ENCODE results near the gene CCDC116. TPM values are rescaled to one million over a fixed set of nuclear protein-coding genes. Genes with fewer than 3 reads are reported as not detected.

Gene CCDC116
- total and polyA plus RNA-seq, 7 donors, result 0.07 to 0.32 (median 0.17) TPM

GRCh38 chr22:21599053-21599893, 33.3 kb upstream of the CCDC116 start:
- Histone ChIP-seq H3K36me3 (ENCODE audit: insufficient read depth in 1 of 2, low read depth in 1 of 2) (peaks cover under 1 to 21% of the 10 kb centered on the region in 2 donors), H3K27me3 (ENCODE audit: insufficient read depth in 3 of 3, low read length in 2 of 3) (no peaks in the 10 kb centered on the region), H3K27ac (no peak overlapping the region), H3K4me1 (peaks cover 7% of the 10 kb centered on the region), H3K9me3 (no peaks in the 10 kb centered on the region), H3K4me3 (no peak overlapping the region)
- intact Hi-C loops (cut with DNase I), result no loop called here
- DNase-seq, result no peak
- TF ChIP-seq CTCF (IDR thresholded peaks at IDR 0.05), result no peak
- no peak for ATAC-seq
- 87 to 90% (median 89%) methylated on average over 6 of the region's 6 CpGs for WGBS, 3 donors

- Histone ChIP-seq H3K27me3 (ENCODE audit: insufficient read depth in 3 of 3, low read length in 2 of 3) (no peaks in the 10 kb centered on the region), H3K4me3 (no peak overlapping the region), H3K27ac (no peak overlapping the region), H3K4me1 (peaks cover 11% of the 10 kb centered on the region), H3K9me3 (no peaks in the 10 kb centered on the region), H3K36me3 (ENCODE audit: insufficient read depth in 1 of 2, low read depth in 1 of 2) (no peaks in the 10 kb centered on the region)
- TF ChIP-seq CTCF (IDR thresholded peaks at IDR 0.05), result no peak
- no peak for ATAC-seq
- DNase-seq, result no peak
- WGBS, 3 donors, result 92 to 96% (median 96%) methylated on average over 6 of the region's 6 CpGs
- intact Hi-C loops (cut with DNase I), result no loop called here
Observed at GRCh38 chr22:21602579-21602978, 30.0 kb upstream of the CCDC116 start.

- DNase-seq, result no peak
- 86 to 92% (median 87%) methylated on average over 9 of the region's 9 CpGs for WGBS, 3 donors
- intact Hi-C loops (cut with DNase I), result no loop called here
Observed at GRCh38 chr22:21603973-21604372, 28.6 kb upstream of the CCDC116 start.

GRCh38 chr22:21605887-21606564, 26.5 kb upstream of the CCDC116 start:
- Histone ChIP-seq H3K27me3 (ENCODE audit: insufficient read depth in 3 of 3, low read length in 2 of 3) (no peaks in the 10 kb centered on the region), H3K9me3 (no peaks in the 10 kb centered on the region), H3K4me3 (no peak overlapping the region), H3K4me1 (peaks cover 13% of the 10 kb centered on the region), H3K36me3 (ENCODE audit: insufficient read depth in 1 of 2, low read depth in 1 of 2) (peaks cover 0 to 8% of the 10 kb centered on the region in 2 donors), H3K27ac (no peak overlapping the region)
- 96 to 97% (median 96%) methylated on average over 7 of the region's 7 CpGs for WGBS, 3 donors
- ATAC-seq (no peak), DNase-seq (no peak)
- intact Hi-C loops (cut with DNase I), result no loop called here
- no peak for TF ChIP-seq CTCF (IDR thresholded peaks at IDR 0.05)

More at GRCh38 chr22:21603973-21604372, 28.6 kb upstream of the CCDC116 start:
- Histone ChIP-seq H3K27ac (no peak overlapping the region), H3K4me1 (peaks cover 13% of the 10 kb centered on the region), H3K27me3 (ENCODE audit: insufficient read depth in 3 of 3, low read length in 2 of 3) (no peaks in the 10 kb centered on the region), H3K4me3 (no peak overlapping the region), H3K36me3 (ENCODE audit: insufficient read depth in 1 of 2, low read depth in 1 of 2) (no peaks in the 10 kb centered on the region), H3K9me3 (no peaks in the 10 kb centered on the region)
- ATAC-seq, result no peak
- no peak for TF ChIP-seq CTCF (IDR thresholded peaks at IDR 0.05)
